ENCODE data around the gene PLEKHA1. TPM values are rescaled to one million over a fixed set of nuclear protein-coding genes. Genes with fewer than 3 reads are reported as not detected.

Gene PLEKHA1
- total and polyA plus RNA-seq, 2 of the 4 experiments (the other 2 are of a cell fraction), result 7.2 to 9.5 TPM

DNA sequence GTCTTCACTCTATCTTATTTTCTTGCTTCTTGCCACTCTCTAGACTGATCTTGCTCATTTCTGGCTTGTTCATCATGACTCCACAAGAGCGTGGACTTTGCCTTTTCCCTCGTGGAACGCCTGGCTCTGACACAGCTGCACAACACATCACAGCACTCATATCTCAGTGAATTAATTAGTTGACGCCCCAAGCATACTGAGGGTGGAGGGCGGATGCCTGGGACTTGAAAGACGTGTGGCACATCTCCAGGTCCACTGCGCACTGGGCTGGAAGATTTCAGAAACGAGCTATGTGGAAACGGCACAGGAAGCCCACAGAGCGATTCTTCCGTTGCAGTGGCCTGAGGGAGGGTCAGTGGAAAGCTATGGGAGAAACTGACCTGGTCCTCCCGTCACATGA is 23.6 kb upstream of the PLEKHA1 start:
- H3K4me2 ChIP-seq (ENCODE audit: low read depth, low read length), result no peak overlapping the region
- H2AK5ac ChIP-seq (ENCODE audit: low read depth, low read length), result no peak overlapping the region
- CTCF ChIA-PET, result no interaction called here
- WGBS, 2 experiments (ENCODE audit: extremely low coverage in 2 of 2, insufficient read length in 1 of 2), result 64% methylated on average over 5 of the region's 12 CpGs; no CpG with 5 or more reads in 1 of the 2 experiments
- H3K27ac ChIP-seq (ENCODE audit: insufficient read depth, low read length), result no peak overlapping the region
- no peaks in the 10 kb centered on the region for H3K79me1 ChIP-seq (ENCODE audit: low read depth in 1 of 2, low read length in 2 of 2)
- peaks cover 35% of the 10 kb centered on the region for H3K27me3 ChIP-seq (ENCODE audit: control insufficient read depth, insufficient read depth, low read length)
- no peak overlapping the region for H2BK5ac ChIP-seq (ENCODE audit: low read depth, low read length, poor library complexity, severe bottlenecking)
- no peaks in the 10 kb centered on the region; the same call in 1 of the 2 replicates for H4K20me1 ChIP-seq (ENCODE audit: insufficient read depth, low read length)
- peaks cover 7% of the 10 kb centered on the region; the same call in 1 of the 2 replicates for H3K9me3 ChIP-seq (ENCODE audit: control insufficient read depth, insufficient read depth, low read length)
- intact Hi-C loops (cut with micrococcal nuclease), result no loop called here
- no peak overlapping the region for H4K5ac ChIP-seq (ENCODE audit: low read depth, low read length)
- no peak overlapping the region for H3K14ac ChIP-seq (replicated peaks; ENCODE audit: low read depth, low read length)
- H3K56ac ChIP-seq (ENCODE audit: extremely low read depth, insufficient read depth, low read length), result no peak overlapping the region
- H3K36me3 ChIP-seq (ENCODE audit: control insufficient read depth, insufficient read depth, low read length), result no peaks in the 10 kb centered on the region
- H3K4ac ChIP-seq (ENCODE audit: low read depth, low read length), result no peak overlapping the region
- H4K91ac ChIP-seq (ENCODE audit: insufficient read depth, low read depth, low read length), result no peak overlapping the region
- POLR2A ChIA-PET (ENCODE audit: unreplicated experiment), result no interaction called here
- no peak overlapping the region for H4K8ac ChIP-seq (ENCODE audit: low read depth in 2 of 2, low read length in 2 of 2)
- in situ Hi-C loops (cut with MboI; ENCODE audit: low sequenced_read_pairs), result no loop called here
- no peak overlapping the region for H3K4me3 ChIP-seq (ENCODE audit: insufficient read depth, low read depth, low read length)
- DNase-seq (no peak), ATAC-seq (ENCODE audit: low read depth) (no peak)
- H2BK20ac ChIP-seq (ENCODE audit: low read depth, low read length), result no peak overlapping the region
- dilution Hi-C loops (cut with HindIII; ENCODE audit: low sequenced_read_pairs, unreplicated experiment), result no loop called here
- no peaks in the 10 kb centered on the region for H3K4me1 ChIP-seq (ENCODE audit: control insufficient read depth, insufficient read depth, low read length)
- H3K23ac ChIP-seq (ENCODE audit: low read depth, low read length), result no peak overlapping the region
- no TSS peak for BruUV-seq (replicated peaks)
- H2AFZ ChIP-seq (replicated peaks; ENCODE audit: low read length, poor library complexity), result no peak overlapping the region
- H2BK15ac ChIP-seq (ENCODE audit: low read depth, low read length), result no peak overlapping the region
- no peak overlapping the region for H2BK120ac ChIP-seq (ENCODE audit: low read depth, low read length)
- TF ChIP-seq, protein P1, sequence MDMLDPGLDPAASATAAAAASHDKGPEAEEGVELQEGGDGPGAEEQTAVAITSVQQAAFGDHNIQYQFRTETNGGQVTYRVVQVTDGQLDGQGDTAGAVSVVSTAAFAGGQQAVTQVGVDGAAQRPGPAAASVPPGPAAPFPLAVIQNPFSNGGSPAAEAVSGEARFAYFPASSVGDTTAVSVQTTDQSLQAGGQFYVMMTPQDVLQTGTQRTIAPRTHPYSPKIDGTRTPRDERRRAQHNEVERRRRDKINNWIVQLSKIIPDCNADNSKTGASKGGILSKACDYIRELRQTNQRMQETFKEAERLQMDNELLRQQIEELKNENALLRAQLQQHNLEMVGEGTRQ (IDR thresholded peaks at IDR 0.05; ENCODE audit: low read depth, low read length), result no peak
- no peak for TF ChIP-seq BHLHE40 (IDR thresholded peaks at IDR 0.05; ENCODE audit: low read depth, low read length)
- no peak for TF ChIP-seq MAZ (IDR thresholded peaks at IDR 0.05; ENCODE audit: borderline replicate concordance, low read depth, low read length)
- no peak for TF ChIP-seq FOS (IDR thresholded peaks at IDR 0.05; ENCODE audit: low read depth, low read length)
- no peak for TF ChIP-seq MXI1 (IDR thresholded peaks at IDR 0.05; ENCODE audit: borderline replicate concordance, low read depth, low read length)
- TF ChIP-seq, protein P2, sequence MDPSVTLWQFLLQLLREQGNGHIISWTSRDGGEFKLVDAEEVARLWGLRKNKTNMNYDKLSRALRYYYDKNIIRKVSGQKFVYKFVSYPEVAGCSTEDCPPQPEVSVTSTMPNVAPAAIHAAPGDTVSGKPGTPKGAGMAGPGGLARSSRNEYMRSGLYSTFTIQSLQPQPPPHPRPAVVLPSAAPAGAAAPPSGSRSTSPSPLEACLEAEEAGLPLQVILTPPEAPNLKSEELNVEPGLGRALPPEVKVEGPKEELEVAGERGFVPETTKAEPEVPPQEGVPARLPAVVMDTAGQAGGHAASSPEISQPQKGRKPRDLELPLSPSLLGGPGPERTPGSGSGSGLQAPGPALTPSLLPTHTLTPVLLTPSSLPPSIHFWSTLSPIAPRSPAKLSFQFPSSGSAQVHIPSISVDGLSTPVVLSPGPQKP (IDR thresholded peaks at IDR 0.05; ENCODE audit: borderline replicate concordance, low read depth, low read length), result no peak
- TF ChIP-seq RFX5 (IDR thresholded peaks at IDR 0.05; ENCODE audit: low read depth, low read length), result no peak
- TF ChIP-seq SMC3 (IDR thresholded peaks at IDR 0.05; ENCODE audit: low read depth, low read length), result no peak
- TF ChIP-seq, protein P3, sequence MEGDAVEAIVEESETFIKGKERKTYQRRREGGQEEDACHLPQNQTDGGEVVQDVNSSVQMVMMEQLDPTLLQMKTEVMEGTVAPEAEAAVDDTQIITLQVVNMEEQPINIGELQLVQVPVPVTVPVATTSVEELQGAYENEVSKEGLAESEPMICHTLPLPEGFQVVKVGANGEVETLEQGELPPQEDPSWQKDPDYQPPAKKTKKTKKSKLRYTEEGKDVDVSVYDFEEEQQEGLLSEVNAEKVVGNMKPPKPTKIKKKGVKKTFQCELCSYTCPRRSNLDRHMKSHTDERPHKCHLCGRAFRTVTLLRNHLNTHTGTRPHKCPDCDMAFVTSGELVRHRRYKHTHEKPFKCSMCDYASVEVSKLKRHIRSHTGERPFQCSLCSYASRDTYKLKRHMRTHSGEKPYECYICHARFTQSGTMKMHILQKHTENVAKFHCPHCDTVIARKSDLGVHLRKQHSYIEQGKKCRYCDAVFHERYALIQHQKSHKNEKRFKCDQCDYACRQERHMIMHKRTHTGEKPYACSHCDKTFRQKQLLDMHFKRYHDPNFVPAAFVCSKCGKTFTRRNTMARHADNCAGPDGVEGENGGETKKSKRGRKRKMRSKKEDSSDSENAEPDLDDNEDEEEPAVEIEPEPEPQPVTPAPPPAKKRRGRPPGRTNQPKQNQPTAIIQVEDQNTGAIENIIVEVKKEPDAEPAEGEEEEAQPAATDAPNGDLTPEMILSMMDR (conservative IDR thresholded peaks at IDR 0.05; ENCODE audit: low read depth, low read length), result no peak
- TF ChIP-seq POLR2A (IDR thresholded peaks at IDR 0.05; ENCODE audit: low read depth, low read length), result no peak
- TF ChIP-seq CHD1 (IDR thresholded peaks at IDR 0.05; ENCODE audit: low read depth, low read length), result no peak
- no peak for TF ChIP-seq CEBPB (IDR thresholded peaks at IDR 0.05; ENCODE audit: low read depth, low read length)
- TF ChIP-seq RCOR1 (IDR thresholded peaks at IDR 0.05; ENCODE audit: insufficient replicate concordance, low read length), result no peak
- TF ChIP-seq RAD21 (IDR thresholded peaks at IDR 0.05; ENCODE audit: low read length), result no peak
- TF ChIP-seq NFE2L2 (IDR thresholded peaks at IDR 0.05; ENCODE audit: low read depth, low read length), result no peak
- no peak for TF ChIP-seq MAFK (IDR thresholded peaks at IDR 0.05; ENCODE audit: low read depth, low read length)
- no peaks in the 10 kb centered on the region for H3K9me1 ChIP-seq (ENCODE audit: insufficient read depth, low read length)
- H2AK9ac ChIP-seq (replicated peaks; ENCODE audit: low read depth, low read length, poor library complexity), result no peak overlapping the region
- H3K9ac ChIP-seq (ENCODE audit: low read depth, low read length), result no peak overlapping the region
- no peak overlapping the region for H3K18ac ChIP-seq (ENCODE audit: low read depth, low read length)
